HL-60 (cell line): ENCODE results near the gene ZMAT1.
"Not testable (repeated sequence)": the region's sequence is repeated elsewhere in the genome, so short reads cannot be mapped to it uniquely, and the experiment has no call there.

ENCODE experiments used
- DNase-seq, 2 experiments: peaks; one replicate each; pipeline ENCODE4 v3.0.0-alpha.2; 2010 to 2020; ENCODE audit warnings: low read depth in 1 of 2, low spot score in 1 of 2
- H3K27ac ChIP-seq: fragments of 250-450 bp; sonication (Bioruptor Pico); replicated peaks from 2 replicates; pipeline ENCODE4 v1.5.1; 2020; ENCODE audit warnings: mild to moderate bottlenecking, moderate library complexity
- H3K27me3 ChIP-seq: fragments of 250-450 bp; sonication (Bioruptor Pico); 2 replicates; pipeline ENCODE4 v1.5.1; 2021; ENCODE audit warnings: mild to moderate bottlenecking, moderate library complexity; ENCODE audit not compliant: insufficient read depth, poor library complexity, severe bottlenecking
- H3K4me3 ChIP-seq: replicated peaks from 2 replicates; pipeline ENCODE4 v1.5.1; 2011; ENCODE audit warnings: mild to moderate bottlenecking, control low read depth, low read length; ENCODE audit not compliant: insufficient read depth
- CTCF ChIP-seq: IDR thresholded peaks from one replicate; pipeline ENCODE4 v1.5.1; 2011; ENCODE audit warnings: low read length, control low read depth, inconsistent platforms; ENCODE audit not compliant: insufficient read depth
- GABPA ChIP-seq: IDR thresholded peaks from 2 replicates; pipeline ENCODE4 v1.6.1; 2012; ENCODE audit warnings: low read depth
- POLR2AphosphoS5 ChIP-seq: IDR thresholded peaks from 2 replicates; pipeline ENCODE4 v1.6.1; 2012; ENCODE audit warnings: low read depth
- REST ChIP-seq: IDR thresholded peaks from 2 replicates; pipeline ENCODE4 v1.6.1; 2012; ENCODE audit warnings: low read depth; ENCODE audit not compliant: insufficient replicate concordance
- SPI1 ChIP-seq: IDR thresholded peaks from 2 replicates; pipeline ENCODE4 v1.6.1; 2012; ENCODE audit warnings: low read depth, mild to moderate bottlenecking, borderline replicate concordance
- long read RNA-seq: library from polyadenylated mRNA; unstranded; transcript quantifications from one replicate; pipeline ENCODE4 v2.0.0, GENCODE V29; 2020

Gene ZMAT1
- long read RNA-seq, full-length matches to known transcripts = 1 of 11 reads
- long read RNA-seq, partial matches to known transcripts = 0 of 11 reads
- long read RNA-seq, other reads (novel, unspliced or antisense) = 10 of 11 reads

- H3K27me3 ChIP-seq = no peaks in the 10 kb centered on the region
- peak within 1 kb of the TSS; percentile 33 for H3K4me3 ChIP-seq
- peak within 1 kb of the TSS; percentile 93 for H3K27ac ChIP-seq
- TF ChIP-seq POLR2AphosphoS5 = peak; percentile 77; the same call in 1 of the 2 replicates
- TF ChIP-seq SPI1 = peak; percentile 11; the same call in 1 of the 2 replicates
- TF ChIP-seq REST = no peak
- peak; percentile 84 to 97 for DNase-seq
These were observed at the start of gene ZMAT1 for GRCh38 chrX:101931488-101932248. Gene ZMAT1, minus strand, starts transcription at chrX:101932027. Its CDS starts 19 bp downstream, at chrX:101932008.

GRCh38 chrX:101977106-101977505 lies 45.3 kb upstream of the ZMAT1 start:
- no peak for DNase-seq
- no peak overlapping the region for H3K4me3 ChIP-seq
- TF ChIP-seq REST (no peak), POLR2AphosphoS5 (no peak), SPI1 (no peak), GABPA (no peak), CTCF (no peak)
- no peak overlapping the region for H3K27ac ChIP-seq
- H3K27me3 ChIP-seq = no peaks in the 10 kb centered on the region

DNA sequence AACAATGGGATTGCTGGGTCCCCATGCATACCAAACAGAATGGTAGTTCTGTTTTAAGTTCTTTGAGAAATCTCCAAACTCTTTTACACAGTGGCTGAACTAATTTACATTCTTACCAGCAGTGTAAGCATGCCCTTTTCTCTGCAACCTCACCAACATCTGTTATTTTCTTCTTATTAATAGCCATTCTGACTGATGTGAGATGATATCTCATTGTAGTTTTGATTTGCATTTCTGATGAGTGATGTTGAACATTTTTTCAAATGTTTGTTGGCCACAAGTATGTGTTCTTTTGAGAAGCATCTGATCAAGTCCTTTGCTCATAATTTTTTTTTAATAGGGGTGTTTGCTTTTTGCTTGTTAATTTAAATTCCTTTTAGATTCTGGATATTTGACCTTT lies 41.2 kb upstream of the ZMAT1 start:
- no peak for DNase-seq
- Histone ChIP-seq H3K4me3 (no peak overlapping the region), H3K27ac (no peak overlapping the region), H3K27me3 (no peaks in the 10 kb centered on the region)
- TF ChIP-seq POLR2AphosphoS5 = no peak
- TF ChIP-seq GABPA = no peak
- TF ChIP-seq REST = no peak
- no peak for TF ChIP-seq CTCF
- TF ChIP-seq SPI1 = no peak

DNA sequence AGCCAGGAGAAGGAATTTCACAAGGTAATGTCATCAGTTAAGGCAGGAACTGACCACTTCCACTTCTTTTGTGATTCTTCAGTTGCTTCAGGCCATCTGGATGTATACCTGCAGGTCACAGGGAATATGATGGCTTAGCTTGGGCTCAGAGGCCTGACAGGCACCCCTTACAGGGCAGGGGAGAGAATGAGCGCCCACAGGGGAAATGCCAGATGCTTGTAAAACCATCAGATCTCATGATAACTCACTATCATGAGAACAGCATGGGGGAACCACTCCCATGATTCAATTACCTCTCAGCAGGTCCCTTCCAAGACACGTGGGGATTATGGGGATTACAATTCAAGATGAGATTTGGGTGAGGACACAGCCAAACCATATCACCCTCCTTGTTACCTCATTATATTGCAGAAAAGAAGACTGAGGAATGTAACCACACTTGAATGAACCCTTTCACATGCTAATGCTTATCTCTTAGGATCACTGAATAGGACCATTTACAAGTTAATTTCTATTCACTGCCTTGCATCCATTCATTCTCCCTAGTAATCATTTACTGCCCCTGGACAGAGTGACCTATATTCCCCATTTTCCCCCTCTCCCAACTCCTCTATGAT lies 33.2 kb upstream of the ZMAT1 start:
- not testable (repeated sequence) for H3K27me3 ChIP-seq, H3K4me3 ChIP-seq, DNase-seq, H3K27ac ChIP-seq
